Caco-2 (cell line): ENCODE results near the gene ANKRD45. TPM values are rescaled to one million over a fixed set of nuclear protein-coding genes. Genes with fewer than 3 reads are reported as not detected.
"Not testable (repeated sequence)": the region's sequence is repeated elsewhere in the genome, so short reads cannot be mapped to it uniquely, and the experiment has no call there.

Experiments used
- BruUV-seq: library from RNA; stranded (reverse); fragments of 400-500 nt; replicated peaks from 2 replicates; lab custom pipeline; 2021; lab: Mats Ljungman, UMichigan
- CTCF ChIA-PET: fragments of 300-600 bp; sonication (Branson Sonifier 250); formaldehyde crosslinking; loops from one replicate; lab custom pipeline; 2022; ENCODE audit warnings: antibody characterized with exemption; lab: Charles Lee
- POLR2A ChIA-PET: fragments of 300-600 bp; sonication (Branson Sonifier 250); formaldehyde crosslinking; loops from one replicate; lab custom pipeline; 2022; ENCODE audit warnings: antibody characterized with exemption; lab: Charles Lee
- DNase-seq, 2 experiments: peaks; one replicate each; pipeline versions ENCODE4 v3.0.0 to v3.0.0-alpha.2; 2020 to 2022
- H3K27me3 ChIP-seq: replicated peaks from 2 replicates; pipeline ENCODE4 v1.6.0; 2011; ENCODE audit warnings: low read length; ENCODE audit not compliant: control insufficient read depth, insufficient read depth
- H3K36me3 ChIP-seq: 2 replicates; pipeline ENCODE4 v1.5.1; 2011; ENCODE audit warnings: low read length; ENCODE audit not compliant: control insufficient read depth, insufficient read depth
- H3K4me1 ChIP-seq: fragments of 250-450 bp; sonication (Bioruptor Pico); 2 replicates; pipeline ENCODE4 v1.5.1; 2020; ENCODE audit warnings: mild to moderate bottlenecking
- H3K4me3 ChIP-seq: 2 replicates; pipeline ENCODE4 v1.5.1; 2011; ENCODE audit warnings: low read depth, mild to moderate bottlenecking, control low read depth, low read length
- H3K9me3 ChIP-seq: fragments of 250-450 bp; sonication (Bioruptor Pico); 2 replicates; pipeline ENCODE4 v1.5.1; 2020; ENCODE audit warnings: mild to moderate bottlenecking, moderate library complexity
- H3K27ac Mint-ChIP-seq: one replicate; pipeline ENCODE4 v1.8.0; 2022; ENCODE audit warnings: mixed read lengths; ENCODE audit not compliant: unreplicated experiment
- H3K27me3 Mint-ChIP-seq: one replicate; pipeline ENCODE4 v1.8.0; 2022; ENCODE audit warnings: mixed read lengths; ENCODE audit not compliant: insufficient read depth, unreplicated experiment
- H3K36me3 Mint-ChIP-seq: one replicate; pipeline ENCODE4 v1.8.0; 2022; ENCODE audit warnings: mild to moderate bottlenecking, mixed read lengths; ENCODE audit not compliant: insufficient read depth, unreplicated experiment
- H3K4me1 Mint-ChIP-seq: one replicate; pipeline ENCODE4 v1.8.0; 2022; ENCODE audit warnings: low read depth, mixed read lengths; ENCODE audit not compliant: unreplicated experiment
- H3K4me3 Mint-ChIP-seq: one replicate; pipeline ENCODE4 v1.8.0; 2022; ENCODE audit warnings: mild to moderate bottlenecking, moderate library complexity, mixed read lengths; ENCODE audit not compliant: unreplicated experiment
- H3K9me3 Mint-ChIP-seq: one replicate; pipeline ENCODE4 v1.8.0; 2022; ENCODE audit warnings: mixed read lengths; ENCODE audit not compliant: unreplicated experiment
- intact Hi-C: fragments of 100-400 bp; cut with micrococcal nuclease; formaldehyde crosslinking; loops from one replicate; pipeline ENCODE4 v1.10.0; 2022; ENCODE audit not compliant: unreplicated experiment
- total RNA-seq: library from RNA; stranded (reverse); gene quantifications from 2 replicates; pipeline ENCODE4 v1.2.3, GENCODE V29; 2022
- TF ChIP-seq, protein P1 (sequence below), 2 experiments: fragments of 200-600 bp in 1 of 2; IDR thresholded peaks; 1 replicate in 1 of 2; 2 replicates in 1 of 2; pipeline versions ENCODE4 v1.5.1 to v1.8.0; 2011 to 2022; ENCODE audit warnings: antibody characterized with exemption in 1 of 2, control low read depth in 1 of 2, inconsistent platforms in 1 of 2, low read depth in 1 of 2, low read length in 1 of 2, mild to moderate bottlenecking in 1 of 2, moderate library complexity in 1 of 2; ENCODE audit not compliant: insufficient read depth in 1 of 2, severe bottlenecking in 1 of 2, unreplicated experiment in 1 of 2

Gene ANKRD45
- total RNA-seq, 1 experiment from 2014 or later = not detected

DNA sequence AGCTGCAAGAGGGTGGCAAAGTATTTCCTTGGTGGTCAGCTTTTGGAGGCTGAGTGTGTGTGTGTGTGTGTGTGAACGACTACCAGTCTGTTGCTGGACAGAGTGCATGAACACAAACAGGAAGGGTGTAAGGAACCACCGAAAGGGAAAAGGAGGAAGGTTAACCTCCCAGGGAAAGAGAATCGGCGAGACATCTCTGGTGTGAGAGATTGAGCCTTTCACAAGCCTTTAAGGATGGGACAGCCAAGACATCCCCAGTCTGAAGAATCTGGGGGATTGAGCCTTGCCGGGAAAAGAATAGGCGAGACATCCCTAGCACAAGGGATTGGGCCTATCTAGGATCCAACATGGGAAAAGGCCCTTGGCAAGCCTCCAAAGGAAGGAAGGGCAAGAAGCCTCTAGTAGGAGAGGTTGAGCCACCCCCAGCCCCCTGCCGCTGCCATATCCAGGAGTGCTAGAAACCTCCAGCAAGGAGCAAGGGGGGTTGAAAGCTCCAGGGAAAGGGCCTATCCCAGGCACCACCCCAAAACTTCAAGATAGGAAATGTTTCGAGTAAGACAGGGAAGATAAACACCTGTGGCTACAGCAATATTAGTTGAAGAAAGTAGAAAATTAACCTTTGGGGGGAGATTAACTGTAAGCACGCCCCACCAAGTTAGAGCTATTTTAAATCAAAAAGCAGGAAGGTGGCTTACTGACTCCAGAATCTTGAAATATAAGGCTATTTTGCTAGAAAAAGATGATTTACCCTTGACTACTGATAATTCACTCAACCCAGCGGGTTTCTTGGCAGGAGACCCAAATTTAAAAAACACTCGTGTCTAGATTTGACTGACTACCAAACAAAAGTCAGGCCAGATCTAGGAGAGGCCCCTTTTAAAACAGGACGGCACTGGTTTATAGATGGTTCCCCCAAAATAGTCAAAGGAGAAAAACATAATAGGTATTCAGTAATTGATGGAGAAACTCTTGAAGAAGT is 31.3 kb downstream of the ANKRD45 start:
- no peak overlapping the region for H3K4me3 ChIP-seq
- no peaks in the 10 kb centered on the region for H3K36me3 Mint-ChIP-seq
- TF ChIP-seq, protein P1, sequence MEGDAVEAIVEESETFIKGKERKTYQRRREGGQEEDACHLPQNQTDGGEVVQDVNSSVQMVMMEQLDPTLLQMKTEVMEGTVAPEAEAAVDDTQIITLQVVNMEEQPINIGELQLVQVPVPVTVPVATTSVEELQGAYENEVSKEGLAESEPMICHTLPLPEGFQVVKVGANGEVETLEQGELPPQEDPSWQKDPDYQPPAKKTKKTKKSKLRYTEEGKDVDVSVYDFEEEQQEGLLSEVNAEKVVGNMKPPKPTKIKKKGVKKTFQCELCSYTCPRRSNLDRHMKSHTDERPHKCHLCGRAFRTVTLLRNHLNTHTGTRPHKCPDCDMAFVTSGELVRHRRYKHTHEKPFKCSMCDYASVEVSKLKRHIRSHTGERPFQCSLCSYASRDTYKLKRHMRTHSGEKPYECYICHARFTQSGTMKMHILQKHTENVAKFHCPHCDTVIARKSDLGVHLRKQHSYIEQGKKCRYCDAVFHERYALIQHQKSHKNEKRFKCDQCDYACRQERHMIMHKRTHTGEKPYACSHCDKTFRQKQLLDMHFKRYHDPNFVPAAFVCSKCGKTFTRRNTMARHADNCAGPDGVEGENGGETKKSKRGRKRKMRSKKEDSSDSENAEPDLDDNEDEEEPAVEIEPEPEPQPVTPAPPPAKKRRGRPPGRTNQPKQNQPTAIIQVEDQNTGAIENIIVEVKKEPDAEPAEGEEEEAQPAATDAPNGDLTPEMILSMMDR (IDR thresholded peaks at IDR 0.05; ENCODE audit: insufficient read depth in 1 of 2, low read depth in 1 of 2, low read length in 1 of 2, severe bottlenecking in 1 of 2, unreplicated experiment in 1 of 2) = no peak
- no peaks in the 10 kb centered on the region for H3K4me1 Mint-ChIP-seq
- no peaks in the 10 kb centered on the region for H3K4me1 ChIP-seq
- no peaks in the 10 kb centered on the region for H3K27me3 ChIP-seq
- no peak overlapping the region for H3K4me3 Mint-ChIP-seq
- peaks cover 4% of the 10 kb centered on the region; the same call in 1 of the 2 replicates for H3K9me3 ChIP-seq
- CTCF ChIA-PET = no interaction called here
- POLR2A ChIA-PET = no interaction called here
- H3K27ac Mint-ChIP-seq = no peak overlapping the region
- H3K36me3 ChIP-seq = no peaks in the 10 kb centered on the region
- no TSS peak for BruUV-seq
- no peak for DNase-seq
- peaks cover 5% of the 10 kb centered on the region for H3K27me3 Mint-ChIP-seq
- intact Hi-C loops = no loop called here
- peaks cover 14% of the 10 kb centered on the region for H3K9me3 Mint-ChIP-seq

DNA sequence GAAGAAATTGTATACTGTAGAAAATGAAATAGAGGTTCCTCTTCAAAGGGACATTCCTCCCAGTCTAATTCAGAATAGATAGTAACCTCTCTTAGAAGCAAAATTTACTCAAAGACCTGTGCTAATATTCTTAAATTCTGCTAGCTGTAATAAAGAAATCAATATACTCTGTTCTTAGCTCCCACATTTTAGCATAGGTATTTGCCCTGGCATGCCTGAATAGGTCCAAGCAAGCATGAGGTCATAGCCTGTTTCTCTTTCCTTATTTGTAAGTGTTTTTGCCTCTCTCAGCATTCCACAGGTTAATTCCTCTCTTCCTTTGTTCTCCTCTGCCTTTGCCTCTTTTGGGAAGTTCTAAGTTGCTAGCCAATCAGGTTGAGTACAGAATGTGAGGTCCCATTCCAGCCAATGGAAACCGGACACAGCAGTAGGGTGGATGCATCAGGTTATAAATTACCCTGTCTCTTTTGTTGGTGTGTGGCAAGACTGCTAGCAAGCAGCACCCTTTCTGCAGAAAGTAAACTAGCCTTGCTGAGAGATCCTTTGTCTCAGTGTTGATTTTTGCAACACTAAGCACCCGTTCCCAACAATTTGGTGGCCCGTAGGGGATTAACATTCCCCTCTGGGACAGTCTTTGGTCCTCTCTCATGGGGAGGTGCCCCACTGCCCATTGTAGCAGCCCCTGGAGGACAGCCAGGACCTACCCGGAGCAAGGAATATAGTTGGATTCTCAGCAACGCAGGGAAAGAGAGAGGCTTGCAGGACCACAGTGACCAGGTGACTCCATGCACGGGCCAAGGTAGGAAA is 32.2 kb downstream of the ANKRD45 start:
- H3K9me3 ChIP-seq, H3K27me3 Mint-ChIP-seq, H3K27ac Mint-ChIP-seq, H3K27me3 ChIP-seq, intact Hi-C loops, DNase-seq, H3K36me3 Mint-ChIP-seq, H3K4me3 ChIP-seq, H3K4me1 Mint-ChIP-seq, H3K4me1 ChIP-seq, H3K4me3 Mint-ChIP-seq, POLR2A ChIA-PET, H3K36me3 ChIP-seq, CTCF ChIA-PET, BruUV-seq: not testable (repeated sequence)
- peaks cover 21% of the 10 kb centered on the region for H3K9me3 Mint-ChIP-seq

DNA sequence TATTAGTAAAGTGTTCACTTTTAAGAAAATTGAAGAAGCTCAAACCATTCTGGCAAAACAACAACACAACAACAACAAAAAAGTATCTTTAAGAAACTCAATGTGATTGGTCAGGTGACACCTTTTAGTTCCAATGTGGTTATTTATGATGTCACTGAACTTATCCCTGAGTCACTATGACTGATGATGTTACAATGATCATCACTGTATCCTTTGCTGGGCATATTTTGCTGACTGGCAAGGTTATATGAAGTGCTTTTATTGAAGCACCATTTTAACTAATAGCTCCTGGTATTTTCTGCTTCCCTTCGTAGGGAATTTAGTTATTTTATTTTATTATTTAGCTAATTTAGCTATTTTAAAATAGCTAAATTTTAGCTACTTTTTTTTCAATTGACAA is 34.5 kb downstream of the ANKRD45 start, which contains the start of gene TEX50:
Gene TEX50 (plus strand): TSS at position 223 of the 400 bp plus-strand sequence. CDS start 184 bp downstream, outside the sequence.
- no TSS peak for BruUV-seq
- Histone ChIP-seq H3K27me3 (no peaks in the 10 kb centered on the region), H3K4me3 (no peak within 1 kb of the TSS), H3K4me1 (no peaks in the 10 kb centered on the region), H3K9me3 (peaks cover 4% of the 10 kb centered on the region; the same call in 1 of the 2 replicates), H3K36me3 (no peaks in the 10 kb centered on the region)
- CTCF ChIA-PET = no interaction called here
- no peaks in the 10 kb centered on the region for H3K4me1 Mint-ChIP-seq
- intact Hi-C loops = no loop called here
- H3K27ac Mint-ChIP-seq = no peak within 1 kb of the TSS
- no peak for DNase-seq
- no peaks in the 10 kb centered on the region for H3K36me3 Mint-ChIP-seq
- TF ChIP-seq, protein P1 (IDR thresholded peaks at IDR 0.05; ENCODE audit: insufficient read depth in 1 of 2, low read depth in 1 of 2, low read length in 1 of 2, severe bottlenecking in 1 of 2, unreplicated experiment in 1 of 2) = no peak
- POLR2A ChIA-PET = no interaction called here
- H3K27me3 Mint-ChIP-seq = peaks cover 17% of the 10 kb centered on the region
- no peak within 1 kb of the TSS for H3K4me3 Mint-ChIP-seq
- H3K9me3 Mint-ChIP-seq = peaks cover 32% of the 10 kb centered on the region
